ENCODE data around the gene ITIH1. TPM values are rescaled to one million over a fixed set of nuclear protein-coding genes. Genes with fewer than 3 reads are reported as not detected.

The ITIH1 gene
- total RNA-seq, 4 donors from 2014 or later: 0.39 TPM; not detected in 3

GRCh38 chr3:52817860-52818259 is 40.5 kb downstream of the ITIH1 start:
- DNase-seq (ENCODE audit: low spot score in 2 of 2): no peak
- intact Hi-C loops (cut with DNase I; ENCODE audit: low total_unique reads): no loop called here
- WGBS, 2 donors: 94 to 97% methylated on average over 5 to 7 of the region's 7 CpGs

GRCh38 chr3:52819936-52820335 is 42.5 kb downstream of the ITIH1 start:
- no peak overlapping the region for H3K4me3 ChIP-seq (ENCODE audit: low read depth, poor library complexity, severe bottlenecking)
- TF ChIP-seq, protein P1, sequence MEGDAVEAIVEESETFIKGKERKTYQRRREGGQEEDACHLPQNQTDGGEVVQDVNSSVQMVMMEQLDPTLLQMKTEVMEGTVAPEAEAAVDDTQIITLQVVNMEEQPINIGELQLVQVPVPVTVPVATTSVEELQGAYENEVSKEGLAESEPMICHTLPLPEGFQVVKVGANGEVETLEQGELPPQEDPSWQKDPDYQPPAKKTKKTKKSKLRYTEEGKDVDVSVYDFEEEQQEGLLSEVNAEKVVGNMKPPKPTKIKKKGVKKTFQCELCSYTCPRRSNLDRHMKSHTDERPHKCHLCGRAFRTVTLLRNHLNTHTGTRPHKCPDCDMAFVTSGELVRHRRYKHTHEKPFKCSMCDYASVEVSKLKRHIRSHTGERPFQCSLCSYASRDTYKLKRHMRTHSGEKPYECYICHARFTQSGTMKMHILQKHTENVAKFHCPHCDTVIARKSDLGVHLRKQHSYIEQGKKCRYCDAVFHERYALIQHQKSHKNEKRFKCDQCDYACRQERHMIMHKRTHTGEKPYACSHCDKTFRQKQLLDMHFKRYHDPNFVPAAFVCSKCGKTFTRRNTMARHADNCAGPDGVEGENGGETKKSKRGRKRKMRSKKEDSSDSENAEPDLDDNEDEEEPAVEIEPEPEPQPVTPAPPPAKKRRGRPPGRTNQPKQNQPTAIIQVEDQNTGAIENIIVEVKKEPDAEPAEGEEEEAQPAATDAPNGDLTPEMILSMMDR (IDR thresholded peaks at IDR 0.05): no peak
- no peak for DNase-seq (ENCODE audit: low spot score in 2 of 2)
- intact Hi-C loops (cut with DNase I; ENCODE audit: low total_unique reads): no loop called here
- 84 to 91% methylated on average over 2 of the region's 2 CpGs for WGBS, 2 donors

More at GRCh38 chr3:52817860-52818259, 40.5 kb downstream of the ITIH1 start:
- TF ChIP-seq, protein P1 (IDR thresholded peaks at IDR 0.05): no peak
- no peak for TF ChIP-seq POLR2A (IDR thresholded peaks at IDR 0.05)
- no peak overlapping the region for H3K4me3 ChIP-seq (ENCODE audit: low read depth, poor library complexity, severe bottlenecking)

GRCh38 chr3:52820736-52821135 is 43.3 kb downstream of the ITIH1 start:
- no peak for DNase-seq (ENCODE audit: low spot score in 2 of 2)
- H3K4me3 ChIP-seq (ENCODE audit: low read depth, poor library complexity, severe bottlenecking): no peak overlapping the region
- WGBS, 2 donors: 67 to 77% methylated on average over 11 of the region's 11 CpGs
- no peak for TF ChIP-seq POLR2A (IDR thresholded peaks at IDR 0.05)
- TF ChIP-seq, protein P1 (IDR thresholded peaks at IDR 0.05): no peak
- intact Hi-C loops (cut with DNase I; ENCODE audit: low total_unique reads): no loop called here

DNA sequence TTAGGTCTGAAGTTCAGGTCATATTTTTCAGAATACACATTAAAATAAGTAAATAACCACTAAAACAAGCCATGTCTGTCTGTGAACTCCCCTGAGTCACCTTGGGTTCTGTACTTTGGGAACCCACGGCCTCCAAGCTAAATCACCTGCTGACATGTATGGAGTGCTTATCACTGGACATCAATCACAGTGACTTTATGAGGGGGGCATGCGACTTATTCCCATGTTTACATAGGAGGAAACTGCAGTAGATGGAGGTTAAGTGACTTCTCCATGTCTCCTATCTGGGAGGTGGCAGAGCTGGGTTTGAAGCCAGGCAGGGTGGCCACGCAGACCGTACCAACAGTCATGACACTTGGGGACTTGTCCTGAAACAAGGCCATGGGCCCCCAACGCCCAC is 45.0 kb downstream of the ITIH1 start:
- 93 to 96% methylated on average over 5 of the region's 5 CpGs for WGBS, 2 donors
- no peak overlapping the region for H3K4me3 ChIP-seq (ENCODE audit: low read depth, poor library complexity, severe bottlenecking)
- DNase-seq (ENCODE audit: low spot score in 2 of 2): no peak
- intact Hi-C loops (cut with DNase I; ENCODE audit: low total_unique reads): no loop called here
- TF ChIP-seq, protein P1 (IDR thresholded peaks at IDR 0.05): no peak
- TF ChIP-seq POLR2A (IDR thresholded peaks at IDR 0.05): no peak

DNA sequence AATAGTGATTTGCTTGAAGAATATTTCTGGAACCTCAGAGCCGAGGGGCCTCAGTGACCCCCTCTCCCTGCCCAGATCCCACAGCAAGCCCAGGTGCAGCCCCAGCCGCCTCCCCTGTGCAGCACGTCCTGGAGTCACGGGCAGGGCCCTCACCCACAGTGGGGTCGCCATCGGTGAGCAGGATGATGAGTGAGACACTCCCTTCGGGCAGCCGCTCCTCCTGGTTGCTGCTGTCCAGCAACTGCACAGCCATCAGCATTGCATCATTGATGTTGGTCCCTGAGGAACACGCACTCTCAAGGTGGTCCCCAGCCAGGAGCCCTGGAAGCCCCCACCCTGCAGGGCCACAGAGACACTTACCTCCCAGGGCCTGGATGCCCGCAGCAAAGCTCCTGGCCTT is 46.6 kb downstream of the ITIH1 start:
- 90 to 97% methylated on average over 8 to 10 of the region's 10 CpGs for whole genome bisulfite sequencing, 2 donors
- TF ChIP-seq POLR2A (IDR thresholded peaks at IDR 0.05): no peak
- TF ChIP-seq, protein P1 (IDR thresholded peaks at IDR 0.05): no peak
- intact Hi-C loops (cut with DNase I; ENCODE audit: low total_unique reads): no loop called here
- DNase-seq (ENCODE audit: low spot score in 2 of 2): no peak
- H3K4me3 ChIP-seq (ENCODE audit: low read depth, poor library complexity, severe bottlenecking): no peak overlapping the region

- intact Hi-C loops (cut with DNase I; ENCODE audit: low total_unique reads): no loop called here
- TF ChIP-seq, protein P1 (IDR thresholded peaks at IDR 0.05): no peak
- no peak for TF ChIP-seq POLR2A (IDR thresholded peaks at IDR 0.05)
- whole genome bisulfite sequencing, 2 donors: 67 to 70% methylated on average over 9 of the region's 9 CpGs
- H3K4me3 ChIP-seq (ENCODE audit: low read depth, poor library complexity, severe bottlenecking): no peak overlapping the region
- DNase-seq (ENCODE audit: low spot score in 2 of 2): no peak
These were observed 50.0 kb downstream of the ITIH1 start for GRCh38 chr3:52827441-52827840.
